WTC11 (cell line): ENCODE data around the gene ROPN1L. TPM values are rescaled to one million over a fixed set of nuclear protein-coding genes. Genes with fewer than 3 reads are reported as not detected.
"Not testable (repeated sequence)": the region's sequence is repeated elsewhere in the genome, so short reads cannot be mapped to it uniquely, and the experiment has no call there.

Experiments used
- ATAC-seq: fragments of 200-7000 bp; cut with Tn5 transposase; 2 replicates; pipeline ENCODE4 v1.10.0; 2021; ENCODE audit warnings: mild to moderate bottlenecking, moderate library complexity
- CTCF ChIA-PET: fragments of 300-600 bp; sonication (Branson Sonifier 250); formaldehyde crosslinking; loops from one replicate; lab custom pipeline; 2021; ENCODE audit warnings: antibody characterized with exemption; lab: Charles Lee
- POLR2A ChIA-PET: fragments of 350-600 bp; sonication (Branson Sonifier 250); formaldehyde crosslinking; loops from one replicate; lab custom pipeline; 2021; ENCODE audit warnings: antibody characterized with exemption; lab: Charles Lee
- DNase-seq: peaks from one replicate; pipeline ENCODE4 v3.0.0; 2021; ENCODE audit warnings: low spot score
- H3K27ac Mint-ChIP-seq: 2 replicates; pipeline ENCODE4 v1.8.0; 2021; ENCODE audit warnings: mixed read lengths
- H3K27me3 Mint-ChIP-seq: 2 replicates; pipeline ENCODE4 v1.8.0; 2021; ENCODE audit warnings: low read depth, mild to moderate bottlenecking, moderate library complexity, mixed read lengths
- H3K36me3 Mint-ChIP-seq: 2 replicates; pipeline ENCODE4 v1.8.0; 2021; ENCODE audit warnings: mixed read lengths
- H3K4me1 Mint-ChIP-seq: 2 replicates; pipeline ENCODE4 v1.8.0; 2022; ENCODE audit warnings: mixed read lengths
- H3K4me3 Mint-ChIP-seq: 2 replicates; pipeline ENCODE4 v1.8.0; 2021; ENCODE audit warnings: mild to moderate bottlenecking, moderate library complexity, mixed read lengths
- H3K9me3 Mint-ChIP-seq: 2 replicates; pipeline ENCODE4 v1.8.0; 2021; ENCODE audit warnings: mixed read lengths
- ARID4B ChIP-seq: sonication (generic); formaldehyde crosslinking; IDR thresholded peaks from 2 replicates; pipeline ENCODE4 v1.8.0; 2023; ENCODE audit warnings: missing genetic modification reagents, mild to moderate bottlenecking, borderline replicate concordance
- ATF1 ChIP-seq: sonication (generic); formaldehyde crosslinking; IDR thresholded peaks from 2 replicates; pipeline ENCODE4 v1.8.1; 2023; ENCODE audit warnings: mild to moderate bottlenecking, moderate library complexity, missing genetic modification reagents
- CDX4 ChIP-seq: fragments of 250-450 bp; sonication (Bioruptor Pico); IDR thresholded peaks from 2 replicates; pipeline ENCODE4 v1.9.0; 2021; ENCODE audit warnings: moderate library complexity, mild to moderate bottlenecking, inconsistent platforms, borderline replicate concordance
- FOXK1 ChIP-seq: sonication (generic); formaldehyde crosslinking; IDR thresholded peaks from 2 replicates; pipeline ENCODE4 v1.8.0; 2022; ENCODE audit warnings: mild to moderate bottlenecking, moderate library complexity, missing genetic modification reagents
- NR1H2 ChIP-seq: sonication (generic); formaldehyde crosslinking; IDR thresholded peaks from 2 replicates; pipeline ENCODE4 v1.9.0; 2021; ENCODE audit warnings: mild to moderate bottlenecking, moderate library complexity, missing genetic modification reagents
- PRDM15 ChIP-seq: sonication (generic); formaldehyde crosslinking; IDR thresholded peaks from 2 replicates; pipeline ENCODE4 v1.8.0; 2022; ENCODE audit warnings: missing genetic modification reagents
- ZNF532 ChIP-seq: fragments of 250-450 bp; sonication (Bioruptor Pico); IDR thresholded peaks from 2 replicates; pipeline ENCODE4 v1.9.0; 2021; ENCODE audit warnings: mild to moderate bottlenecking, borderline replicate concordance
- total RNA-seq: library from RNA; stranded (reverse); gene quantifications from 3 replicates; pipeline ENCODE4 v1.2.3, GENCODE V29; 2021

The ROPN1L gene
- total RNA-seq, 1 experiment from 2014 or later = not detected

- no peak for TF ChIP-seq CDX4 (CRISPR knock-in tag)
- no peak for TF ChIP-seq ZNF532
- no peak for TF ChIP-seq ATF1
- no peak for TF ChIP-seq ARID4B (CRISPR knock-in tag)
- TF ChIP-seq FOXK1 (CRISPR knock-in tag) = no peak
- TF ChIP-seq PRDM15 (CRISPR knock-in tag) = no peak
- no peak for TF ChIP-seq NR1H2 (CRISPR knock-in tag)
Measured at GRCh38 chr5:10441083-10441991, at the start of gene ROPN1L (continued).

- H3K36me3 Mint-ChIP-seq = peaks cover 55% of the 10 kb centered on the region
- ATAC-seq, POLR2A ChIA-PET, H3K4me1 Mint-ChIP-seq, H3K9me3 Mint-ChIP-seq, DNase-seq, H3K27me3 Mint-ChIP-seq, H3K27ac Mint-ChIP-seq, H3K4me3 Mint-ChIP-seq: not testable (repeated sequence)
- CTCF ChIA-PET = interaction anchor here (1.3 kb wide), 1 partner anchor 109 kb away, joined by 8 read pairs; no protein-coding TSS in a partner anchor
Measured at GRCh38 chr5:10392567-10393328, 48.9 kb upstream of the ROPN1L start.
